Gastroesophageal sphincter (tissue), 4 donors: ENCODE results near the gene CACNA1I. TPM values are rescaled to one million over a fixed set of nuclear protein-coding genes. Genes with fewer than 3 reads are reported as not detected.

Source experiments
- ATAC-seq: fragments of 150-250 bp; one replicate; pipeline ENCODE4 v1.9.1; 2016; ENCODE audit warnings: mild to moderate bottlenecking, moderate library complexity
- H3K27ac ChIP-seq, 4 donors: fragments of 200-600 bp; sonication (generic) in 3 of 4; 1 replicate in 3 of 4; 2 replicates in 1 of 4; pipeline ENCODE4 v1.5.1; 2016 to 2019
- H3K27me3 ChIP-seq: fragments of 200-600 bp; sonication (generic); one replicate; pipeline ENCODE4 v1.5.1; 2019
- H3K36me3 ChIP-seq, 2 donors: fragments of 200-600 bp; sonication (generic); one replicate each; pipeline ENCODE4 v1.5.1; 2019; ENCODE audit warnings: control low read depth in 1 of 2
- H3K4me1 ChIP-seq, 3 donors: fragments of 200-600 bp; sonication (generic); 1 replicate in 2 of 3; 2 replicates in 1 of 3; pipeline ENCODE4 v1.5.1; 2016 to 2019; ENCODE audit warnings: control low read depth in 2 of 3
- H3K4me3 ChIP-seq, 2 donors: fragments of 200-600 bp; sonication (generic); one replicate each; pipeline ENCODE4 v1.5.1; 2019; ENCODE audit warnings: mild to moderate bottlenecking in 1 of 2, moderate library complexity in 1 of 2
- H3K9me3 ChIP-seq, 3 donors: fragments of 200-600 bp; sonication (generic); one replicate each; pipeline ENCODE4 v1.5.1; 2017 to 2019; ENCODE audit warnings: control low read depth in 2 of 3
- EP300 ChIP-seq: sonication (generic); formaldehyde crosslinking; IDR thresholded peaks from one replicate; pipeline ENCODE4 v1.6.1; 2017; ENCODE audit warnings: antibody characterized with exemption, mild to moderate bottlenecking
- POLR2A ChIP-seq, 2 donors: fragments of 450-650 bp; IDR thresholded peaks; one replicate each; pipeline ENCODE4 v1.6.1; 2017; ENCODE audit warnings: antibody characterized with exemption in 2 of 2, mild to moderate bottlenecking in 2 of 2, moderate library complexity in 1 of 2
- POLR2AphosphoS5 ChIP-seq: sonication (generic); formaldehyde crosslinking; IDR thresholded peaks from one replicate; pipeline ENCODE4 v1.6.1; 2017; ENCODE audit warnings: antibody characterized with exemption
- WGBS, 2 donors: methylation state at CpG; one replicate each; pipeline ENCODE4 v1.1.5; 2018; ENCODE audit warnings: low coverage in 1 of 2; 5-methylcytosine and 5-hydroxymethylcytosine counted together
- total RNA-seq, 4 donors: library from RNA; depleted of rRNA; stranded (reverse); fragments of >200 nt; gene quantifications; one replicate each; pipeline ENCODE4 v1.1.0, GENCODE V29; 2016
- TF ChIP-seq, protein P1 (sequence below), 4 experiments: fragments of 200-600 bp in 2 of 4; fragments of 450-650 bp in 2 of 4; sonication (generic) in 1 of 4; IDR thresholded peaks; one replicate each; pipeline ENCODE4 v1.5.1; 2017 to 2019; ENCODE audit warnings: antibody characterized with exemption in 4 of 4, mild to moderate bottlenecking in 2 of 4, moderate library complexity in 2 of 4

Gene CACNA1I
- total RNA-seq, 4 donors from 2014 or later, result 0.04 to 0.54 (median 0.11) TPM

- H3K9me3 ChIP-seq, result peaks cover 0 to 10% (median 0%) of the 10 kb centered on the region in 3 donors
- TF ChIP-seq, protein P1, sequence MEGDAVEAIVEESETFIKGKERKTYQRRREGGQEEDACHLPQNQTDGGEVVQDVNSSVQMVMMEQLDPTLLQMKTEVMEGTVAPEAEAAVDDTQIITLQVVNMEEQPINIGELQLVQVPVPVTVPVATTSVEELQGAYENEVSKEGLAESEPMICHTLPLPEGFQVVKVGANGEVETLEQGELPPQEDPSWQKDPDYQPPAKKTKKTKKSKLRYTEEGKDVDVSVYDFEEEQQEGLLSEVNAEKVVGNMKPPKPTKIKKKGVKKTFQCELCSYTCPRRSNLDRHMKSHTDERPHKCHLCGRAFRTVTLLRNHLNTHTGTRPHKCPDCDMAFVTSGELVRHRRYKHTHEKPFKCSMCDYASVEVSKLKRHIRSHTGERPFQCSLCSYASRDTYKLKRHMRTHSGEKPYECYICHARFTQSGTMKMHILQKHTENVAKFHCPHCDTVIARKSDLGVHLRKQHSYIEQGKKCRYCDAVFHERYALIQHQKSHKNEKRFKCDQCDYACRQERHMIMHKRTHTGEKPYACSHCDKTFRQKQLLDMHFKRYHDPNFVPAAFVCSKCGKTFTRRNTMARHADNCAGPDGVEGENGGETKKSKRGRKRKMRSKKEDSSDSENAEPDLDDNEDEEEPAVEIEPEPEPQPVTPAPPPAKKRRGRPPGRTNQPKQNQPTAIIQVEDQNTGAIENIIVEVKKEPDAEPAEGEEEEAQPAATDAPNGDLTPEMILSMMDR (IDR thresholded peaks at IDR 0.05), result no peak
- TF ChIP-seq EP300 (no peak), POLR2A (IDR thresholded peaks at IDR 0.05) (no peak), POLR2AphosphoS5 (no peak)
- H3K4me1 ChIP-seq, result no peaks in the 10 kb centered on the region
- no peaks in the 10 kb centered on the region for H3K36me3 ChIP-seq
- peaks cover 87% of the 10 kb centered on the region for H3K27me3 ChIP-seq
- no peak overlapping the region for H3K4me3 ChIP-seq
- no peak for ATAC-seq
- no peak overlapping the region for H3K27ac ChIP-seq
- 4% methylated on average over 7 of the region's 15 CpGs for WGBS, 2 donors
Measured at GRCh38 chr22:39655831-39656230, 85.3 kb downstream of the CACNA1I start.

- ATAC-seq, result no peak
- H3K27me3 ChIP-seq, result peaks cover 88% of the 10 kb centered on the region
Measured at GRCh38 chr22:39656495-39657490, 86.2 kb downstream of the CACNA1I start.

DNA sequence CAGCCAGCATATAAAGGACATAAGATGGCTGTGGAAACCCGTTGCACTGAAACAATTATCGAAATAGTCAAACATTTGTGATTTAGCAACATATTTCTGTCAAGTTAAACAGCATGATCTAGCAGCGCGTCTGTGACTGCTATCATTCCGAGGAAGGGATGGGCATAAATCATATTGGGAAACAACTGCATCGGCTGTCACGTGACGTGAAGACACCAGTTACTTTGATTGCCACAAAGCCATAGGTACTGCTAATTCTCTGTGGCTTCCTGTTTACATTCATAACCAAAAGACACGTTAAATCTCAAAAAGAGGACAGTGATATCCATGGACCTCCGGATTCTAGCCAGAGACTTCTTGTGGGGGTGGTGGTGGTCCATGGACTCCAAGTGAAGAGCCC is 87.8 kb downstream of the CACNA1I start:
- H3K27ac ChIP-seq, result no peak overlapping the region
- peaks cover 97% of the 10 kb centered on the region for H3K27me3 ChIP-seq
- no peak for ATAC-seq
- H3K36me3 ChIP-seq, result no peaks in the 10 kb centered on the region
- TF ChIP-seq POLR2AphosphoS5 (no peak), EP300 (no peak), POLR2A (IDR thresholded peaks at IDR 0.05) (no peak)
- TF ChIP-seq, protein P1 (IDR thresholded peaks at IDR 0.05), result no peak
- H3K4me3 ChIP-seq, result no peak overlapping the region
- H3K9me3 ChIP-seq, result no peaks in the 10 kb centered on the region
- peaks cover 0 to 17% (median 6%) of the 10 kb centered on the region in 3 donors for H3K4me1 ChIP-seq
- WGBS, 2 donors, result 32 to 35% methylated on average over 7 to 10 of the region's 10 CpGs

More at GRCh38 chr22:39656495-39657490, 86.2 kb downstream of the CACNA1I start:
- H3K9me3 ChIP-seq, result peaks cover 0 to 3% (median 0%) of the 10 kb centered on the region in 3 donors
- H3K27ac ChIP-seq, result no peak overlapping the region
- TF ChIP-seq POLR2A (IDR thresholded peaks at IDR 0.05) (no peak), EP300 (no peak), POLR2AphosphoS5 (no peak)
- TF ChIP-seq, protein P1 (IDR thresholded peaks at IDR 0.05), result no peak
- no peaks in the 10 kb centered on the region for H3K36me3 ChIP-seq
- H3K4me1 ChIP-seq, result peaks cover 0 to 3% (median 1%) of the 10 kb centered on the region in 3 donors
- H3K4me3 ChIP-seq, result no peak overlapping the region
- WGBS, 2 donors, result 55 to 76% methylated on average over 3 to 11 of the region's 17 CpGs

DNA sequence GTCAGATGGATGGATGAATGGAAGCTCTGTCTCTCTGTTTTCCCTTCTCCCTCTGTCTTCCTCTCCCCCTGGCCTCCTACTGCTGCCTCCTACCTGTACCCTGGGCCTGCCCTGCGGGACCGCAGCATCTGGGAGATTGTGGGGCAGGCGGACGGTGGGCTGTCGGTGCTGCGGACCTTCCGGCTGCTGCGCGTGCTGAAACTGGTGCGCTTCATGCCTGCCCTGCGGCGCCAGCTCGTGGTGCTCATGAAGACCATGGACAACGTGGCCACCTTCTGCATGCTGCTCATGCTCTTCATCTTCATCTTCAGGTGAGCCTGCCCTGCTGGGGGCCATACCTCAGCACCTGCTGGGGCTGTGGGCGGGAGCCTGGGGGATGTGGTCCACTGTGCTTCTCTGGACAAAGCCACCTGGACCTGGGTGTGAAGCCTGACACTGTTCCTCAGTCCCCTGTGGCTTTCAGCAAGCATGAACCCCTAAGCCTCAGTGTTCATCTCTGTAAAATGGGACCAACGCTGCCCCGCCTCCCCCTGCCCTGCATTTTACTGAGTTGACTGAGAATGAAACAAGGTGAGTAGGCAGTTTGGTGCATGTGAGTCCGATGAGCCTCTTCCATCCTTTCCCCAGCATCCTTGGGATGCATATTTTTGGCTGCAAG is 88.4 kb downstream of the CACNA1I start:
- Histone ChIP-seq H3K36me3 (no peaks in the 10 kb centered on the region), H3K4me3 (no peak overlapping the region), H3K27ac (no peak overlapping the region), H3K27me3 (peaks cover 100% of the 10 kb centered on the region), H3K4me1 (peaks cover 0 to 22% (median 6%) of the 10 kb centered on the region in 3 donors), H3K9me3 (no peaks in the 10 kb centered on the region)
- TF ChIP-seq, protein P1 (IDR thresholded peaks at IDR 0.05), result no peak
- no peak for TF ChIP-seq POLR2A (IDR thresholded peaks at IDR 0.05)
- no peak for TF ChIP-seq POLR2AphosphoS5
- TF ChIP-seq EP300, result no peak
- ATAC-seq, result no peak
- 74 to 80% methylated on average over 1 to 5 of the region's 18 CpGs for WGBS, 2 donors
